HCT116 (cell line): ENCODE measurements around the gene ZNF180. TPM values are rescaled to one million over a fixed set of nuclear protein-coding genes. Genes with fewer than 3 reads are reported as not detected.

Experiments
- ATAC-seq: fragments of 200-7000 bp; cut with Tn5 transposase; 2 replicates; pipeline ENCODE4 v1.9.1; 2020; ENCODE audit warnings: mild to moderate bottlenecking, moderate library complexity
- BruUV-seq: library from RNA; stranded (reverse); fragments of 400-500 nt; replicated peaks from 2 replicates; lab custom pipeline; 2021; lab: Mats Ljungman, UMichigan
- CTCF ChIA-PET: fragments of 300-600 bp; sonication (Branson Sonifier 250); formaldehyde crosslinking; loops from one replicate; lab custom pipeline; 2021; ENCODE audit warnings: antibody characterized with exemption; lab: Charles Lee
- POLR2A ChIA-PET: fragments of 300-600, 350-600 bp; sonication (Branson Sonifier 250); formaldehyde crosslinking; loops from one replicate; lab custom pipeline; 2021; ENCODE audit warnings: antibody characterized with exemption; lab: Charles Lee
- RAD21 ChIA-PET, 2 experiments: fragments of 300-600 bp; sonication (Branson Sonifier 250); formaldehyde crosslinking; loops; one replicate each; lab custom pipeline; 2023; ENCODE audit warnings: low total read pairs in 2 of 2; ENCODE audit not compliant: uncharacterized antibody in 2 of 2, unreplicated experiment in 2 of 2, low non-redundant PET in 1 of 2; lab: Charles Lee
- DNase-seq: peaks from one replicate; pipeline ENCODE4 v3.0.0-alpha.2; 2010; ENCODE audit warnings: low read depth, low spot score
- H2AFZ ChIP-seq: fragments of 200-600 bp; shearing (Covaris generic), sonication (generic); 2 replicates; pipeline ENCODE4 v1.6.1; 2017; ENCODE audit warnings: low read depth, mixed run types, mixed read lengths, antibody characterized with exemption, low read length; ENCODE audit not compliant: poor library complexity, severe bottlenecking
- H3K27ac ChIP-seq: 2 replicates; pipeline ENCODE4 v1.5.1; 2012; ENCODE audit warnings: low read depth, low read length
- H3K27me3 ChIP-seq: fragments of 200-600 bp; sonication (generic); 2 replicates; pipeline ENCODE4 v1.6.1; 2016; ENCODE audit warnings: mixed run types, low read length, mixed read lengths; ENCODE audit not compliant: insufficient read depth
- H3K36me3 ChIP-seq, 2 experiments: fragments of 200-500 bp in 1 of 2; fragments of 200-600 bp in 1 of 2; sonication (Bioruptor generic) in 1 of 2; sonication (generic) in 1 of 2; 2 replicates each; pipeline versions ENCODE4 v1.5.1 to v1.6.1; 2014 to 2016; ENCODE audit warnings: low read length in 2 of 2, inconsistent platforms in 1 of 2, mixed read lengths in 1 of 2, mixed run types in 1 of 2; ENCODE audit not compliant: insufficient read depth in 2 of 2, control insufficient read depth in 1 of 2
- H3K4me1 ChIP-seq, 2 experiments: fragments of 200-600 bp in 1 of 2; sonication (generic) in 1 of 2; 2 replicates each; pipeline versions ENCODE4 v1.5.1 to v1.6.1; 2012 to 2017; ENCODE audit warnings: low read length in 2 of 2, inconsistent platforms in 1 of 2, mild to moderate bottlenecking in 1 of 2, mixed read lengths in 1 of 2, mixed run types in 1 of 2, moderate library complexity in 1 of 2; ENCODE audit not compliant: insufficient read depth in 2 of 2, control insufficient read depth in 1 of 2
- H3K4me2 ChIP-seq: fragments of 200-600 bp; sonication (generic); 2 replicates; pipeline ENCODE4 v1.6.1; 2017; ENCODE audit warnings: mixed run types, low read length, mixed read lengths
- H3K4me3 ChIP-seq, 2 experiments: fragments of 200-600 bp in 1 of 2; sonication (generic) in 1 of 2; replicated peaks in 1 of 2; 2 replicates each; pipeline ENCODE4 v1.5.1; 2011 to 2016; ENCODE audit warnings: low read length in 2 of 2, control low read depth in 1 of 2, low read depth in 1 of 2, mild to moderate bottlenecking in 1 of 2, mixed read lengths in 1 of 2, mixed run types in 1 of 2
- H3K79me2 ChIP-seq: fragments of 200-600 bp; sonication (generic); 2 replicates; pipeline ENCODE4 v1.6.1; 2017; ENCODE audit warnings: mild to moderate bottlenecking, mixed run types, low read length, moderate library complexity, mixed read lengths; ENCODE audit not compliant: insufficient read depth
- H3K9ac ChIP-seq: fragments of 200-600 bp; sonication (generic); 2 replicates; pipeline ENCODE4 v1.6.1; 2016; ENCODE audit warnings: low read length, mixed read lengths
- H3K9me2 ChIP-seq: fragments of 200-600 bp; sonication (generic), shearing (Covaris generic); 2 replicates; pipeline ENCODE4 v1.6.1; 2017; ENCODE audit warnings: mixed run types, mild to moderate bottlenecking, moderate library complexity; ENCODE audit not compliant: insufficient read depth
- H3K9me3 ChIP-seq, 2 experiments: fragments of 200-500 bp in 1 of 2; fragments of 200-600 bp in 1 of 2; sonication (Bioruptor generic) in 1 of 2; sonication (generic) in 1 of 2; 2 replicates each; pipeline ENCODE4 v1.6.1; 2014 to 2017; ENCODE audit warnings: low read length in 2 of 2, mixed read lengths in 2 of 2, inconsistent platforms in 1 of 2, low read depth in 1 of 2, mild to moderate bottlenecking in 1 of 2, mixed run types in 1 of 2, moderate library complexity in 1 of 2; ENCODE audit not compliant: control insufficient read depth in 1 of 2, insufficient read depth in 1 of 2
- H4K20me1 ChIP-seq: fragments of 200-600 bp; sonication (generic), shearing (Covaris generic); 2 replicates; pipeline ENCODE4 v1.6.1; 2017; ENCODE audit warnings: mixed run types, mild to moderate bottlenecking, moderate library complexity; ENCODE audit not compliant: insufficient read depth
- CEBPB ChIP-seq: IDR thresholded peaks from 2 replicates; pipeline ENCODE4 v1.6.1; 2012; ENCODE audit warnings: low read depth
- CTCF ChIP-seq, 3 experiments: fragments of 200-600 bp in 1 of 3; sonication (generic) in 1 of 3; IDR thresholded peaks in 2 of 3; conservative IDR thresholded peaks in 1 of 3; 2 replicates each; pipeline ENCODE4 v1.5.1; 2012 to 2017; ENCODE audit warnings: low read depth in 2 of 3, low read length in 2 of 3, antibody characterized with exemption in 1 of 3, borderline replicate concordance in 1 of 3, control low read depth in 1 of 3, mild to moderate bottlenecking in 1 of 3, mixed read lengths in 1 of 3, mixed run types in 1 of 3, moderate library complexity in 1 of 3; ENCODE audit not compliant: insufficient read depth in 1 of 3
- EGR1 ChIP-seq: IDR thresholded peaks from 2 replicates; pipeline ENCODE4 v1.6.1; 2012; ENCODE audit warnings: low read depth
- ELF1 ChIP-seq: IDR thresholded peaks from 2 replicates; pipeline ENCODE4 v1.6.1; 2012; ENCODE audit warnings: low read depth, borderline replicate concordance
- FOSL1 ChIP-seq: IDR thresholded peaks from 2 replicates; pipeline ENCODE4 v1.6.1; 2012; ENCODE audit warnings: low read depth
- JUND ChIP-seq: IDR thresholded peaks from 2 replicates; pipeline ENCODE4 v1.6.1; 2012
- MAX ChIP-seq: IDR thresholded peaks from 2 replicates; pipeline ENCODE4 v1.6.1; 2012
- POLR2A ChIP-seq: IDR thresholded peaks from 2 replicates; pipeline ENCODE4 v1.7.0; 2011; ENCODE audit warnings: borderline replicate concordance; ENCODE audit not compliant: insufficient read depth, insufficient read length; ENCODE audit errors: extremely low read depth
- POLR2AphosphoS5 ChIP-seq: IDR thresholded peaks from 2 replicates; pipeline ENCODE4 v1.6.1; 2011; ENCODE audit warnings: mild to moderate bottlenecking, low read depth, low read length, moderate library complexity
- SP1 ChIP-seq: IDR thresholded peaks from 2 replicates; pipeline ENCODE4 v1.6.1; 2012; ENCODE audit warnings: low read depth
- SRF ChIP-seq: IDR thresholded peaks from 2 replicates; pipeline ENCODE4 v1.6.1; 2012; ENCODE audit warnings: low read depth
- YY1 ChIP-seq: IDR thresholded peaks from 2 replicates; pipeline ENCODE4 v1.6.1; 2011; ENCODE audit warnings: low read length, low read depth, moderate library complexity, mild to moderate bottlenecking; ENCODE audit not compliant: insufficient replicate concordance; ENCODE audit errors: extremely low read depth
- ZBTB33 ChIP-seq: IDR thresholded peaks from 2 replicates; pipeline ENCODE4 v1.6.1; 2011; ENCODE audit warnings: mild to moderate bottlenecking, low read length, moderate library complexity; ENCODE audit not compliant: insufficient replicate concordance; ENCODE audit errors: extremely low read depth
- ZFX ChIP-seq: fragments of 450-650 bp; IDR thresholded peaks from 2 replicates; pipeline ENCODE4 v1.6.1; 2017
- intact Hi-C: fragments of 100-400 bp; cut with micrococcal nuclease; formaldehyde crosslinking; loops from 2 replicates; pipeline ENCODE4 v1.10.0; 2022
- total RNA-seq: library from RNA; stranded (reverse); gene quantifications from one replicate; pipeline ENCODE4 v1.2.1, GENCODE V29; 2021; ENCODE audit not compliant: unreplicated experiment

The ZNF180 gene
- total RNA-seq, 1 experiment from 2014 or later, result 7.3 TPM

GRCh38 chr19:44517146-44517545 lies 16.8 kb upstream of the ZNF180 start:
- POLR2A ChIA-PET, result no interaction called here
- H3K9me2 ChIP-seq, result no peaks in the 10 kb centered on the region
- no peak overlapping the region for H3K4me2 ChIP-seq
- H3K27ac ChIP-seq, result no peak overlapping the region
- intact Hi-C loops, result no loop called here
- H3K4me3 ChIP-seq, result no peak overlapping the region
- CTCF ChIA-PET, result no interaction called here
- H3K36me3 ChIP-seq, result no peaks in the 10 kb centered on the region
- no peaks in the 10 kb centered on the region for H3K27me3 ChIP-seq
- H3K4me1 ChIP-seq, result no peaks in the 10 kb centered on the region
- H3K9me3 ChIP-seq, result no peaks in the 10 kb centered on the region
- H2AFZ ChIP-seq, result no peak overlapping the region
- TF ChIP-seq POLR2AphosphoS5 (no peak), EGR1 (no peak), JUND (no peak), YY1 (no peak), MAX (no peak), ELF1 (no peak), FOSL1 (no peak), CEBPB (no peak), POLR2A (no peak), ZFX (no peak), SP1 (no peak), CTCF (IDR thresholded peaks at IDR 0.05 in 2 of 3, conservative IDR thresholded peaks at IDR 0.05 in 1 of 3; ENCODE audit: borderline replicate concordance in 1 of 3, insufficient read depth in 1 of 3, low read depth in 2 of 3, low read length in 2 of 3) (no peak), SRF (no peak), ZBTB33 (no peak)
- no peak overlapping the region for H3K9ac ChIP-seq
- H4K20me1 ChIP-seq, result no peaks in the 10 kb centered on the region
- RAD21 ChIA-PET, result no interaction called here
- no TSS peak for BruUV-seq
- no peaks in the 10 kb centered on the region for H3K79me2 ChIP-seq
- DNase-seq (no peak), ATAC-seq (no peak)
